Left ventricle myocardium inferior (tissue), 1 donor: ENCODE measurements around the gene CFAP74. TPM values are rescaled to one million over a fixed set of nuclear protein-coding genes. Genes with fewer than 3 reads are reported as not detected.
"Not testable (repeated sequence)": the region's sequence is repeated elsewhere in the genome, so short reads cannot be mapped to it uniquely, and the experiment has no call there.

Source experiments
- DNase-seq: peaks from one replicate; pipeline ENCODE4 v3.0.0-alpha.2; 2020
- H3K27ac ChIP-seq: fragments of 200-600 bp; replicated peaks from 2 replicates; pipeline ENCODE4 v1.8.0; 2021
- H3K27me3 ChIP-seq: fragments of 200-600 bp; 2 replicates; pipeline ENCODE4 v1.8.0; 2021; ENCODE audit warnings: low read depth
- H3K36me3 ChIP-seq: fragments of 200-600 bp; 2 replicates; pipeline ENCODE4 v1.8.0; 2021
- H3K4me1 ChIP-seq: fragments of 200-600 bp; 2 replicates; pipeline ENCODE4 v1.8.0; 2021
- H3K4me3 ChIP-seq: fragments of 200-600 bp; 2 replicates; pipeline ENCODE4 v1.8.0; 2021; ENCODE audit warnings: mild to moderate bottlenecking, moderate library complexity
- H3K9me3 ChIP-seq: fragments of 200-600 bp; replicated peaks from 2 replicates; pipeline ENCODE4 v1.8.0; 2021
- CTCF ChIP-seq: fragments of 200-600 bp; IDR thresholded peaks from 2 replicates; pipeline ENCODE4 v1.8.0; 2021; ENCODE audit warnings: antibody characterized with exemption, mild to moderate bottlenecking, borderline replicate concordance
- intact Hi-C: fragments of 100-400 bp; cut with micrococcal nuclease; formaldehyde crosslinking; loops from one replicate; pipeline ENCODE4 v1.11.0; 2022
- total RNA-seq: library from RNA; stranded (reverse); fragmentation: NEBNext Ultra II Directional; extraction: Animal tissue kit (Norgen Biotek cat#: 25700); gene quantifications from one replicate; pipeline ENCODE4 v1.2.1, GENCODE V29; 2021
- donor health status: DM: no; HTN: yes; CAD: no; lungs with severe emphysema.

The CFAP74 gene
- total RNA-seq, 1 donor from 2014 or later = not detected

DNA sequence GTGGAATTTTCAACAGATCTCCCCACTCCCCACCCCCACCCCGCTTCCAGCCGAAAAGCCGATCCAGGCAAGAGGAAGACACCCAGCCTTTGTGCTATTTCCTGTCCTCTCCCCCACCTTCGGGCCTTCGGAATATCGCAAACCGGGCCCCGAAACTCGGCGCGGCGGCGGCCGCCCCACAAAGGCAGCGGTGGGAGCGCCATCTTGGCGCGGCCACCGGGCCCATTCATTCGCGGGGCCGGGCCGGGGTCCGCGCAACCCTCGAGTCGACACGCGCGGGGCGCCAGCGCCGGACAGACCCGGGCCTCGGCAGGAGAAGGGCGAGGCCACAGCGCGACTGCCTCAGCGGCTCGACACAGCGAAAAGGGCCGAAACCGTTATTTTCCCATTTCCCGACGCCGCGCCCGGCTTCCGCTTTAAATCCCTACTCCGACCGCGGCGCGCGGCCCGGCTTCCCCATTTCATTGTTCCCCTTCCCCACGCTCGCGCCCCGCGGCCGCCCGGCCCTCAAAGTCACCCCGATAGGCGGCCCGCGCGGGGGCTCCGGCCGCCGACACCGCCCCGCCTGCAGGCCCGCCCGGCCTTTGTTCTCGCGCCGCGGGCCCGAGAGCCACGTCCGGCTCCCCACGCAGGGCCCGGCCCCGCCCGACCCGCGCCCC lies 113.6 kb downstream of the CFAP74 start:
- Histone ChIP-seq H3K9me3 (no peaks in the 10 kb centered on the region), H3K36me3 (no peaks in the 10 kb centered on the region), H3K4me3 (peak overlapping the region; percentile 96), H3K27me3 (no peaks in the 10 kb centered on the region), H3K4me1 (peaks cover 82% of the 10 kb centered on the region), H3K27ac (peak overlapping the region; percentile 97)
- TF ChIP-seq CTCF = no peak
- intact Hi-C loops = no loop called here
- peak; percentile 76 for DNase-seq

DNA sequence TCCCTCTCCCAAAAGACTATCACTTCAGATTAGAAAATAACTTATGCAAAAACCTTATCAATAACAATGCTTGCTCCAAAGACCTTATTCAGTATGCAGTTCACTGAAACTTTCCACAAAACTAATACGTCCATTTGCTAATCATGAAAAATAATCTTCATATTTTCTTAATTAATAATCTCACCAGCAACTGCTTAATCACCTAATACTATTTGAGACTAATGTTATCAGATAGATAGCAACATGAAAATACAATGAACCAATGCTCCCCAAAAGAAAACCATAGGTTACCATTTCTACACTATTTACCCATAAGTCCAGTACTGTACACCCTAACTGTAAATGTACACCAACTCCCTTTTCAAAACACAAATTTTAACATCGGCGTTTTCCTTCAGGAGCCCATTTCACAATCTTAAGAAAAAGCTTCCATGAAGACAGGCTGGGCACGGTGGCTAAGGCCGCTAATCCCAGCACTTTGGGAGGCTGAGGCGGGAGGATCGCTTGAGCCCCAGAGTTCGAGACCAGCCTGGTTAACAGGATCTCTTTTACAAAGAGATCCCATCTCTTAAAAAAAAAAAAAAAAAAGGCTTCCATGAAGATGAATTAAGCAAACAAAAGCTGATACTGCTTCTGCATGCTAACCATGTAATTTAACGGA lies 114.4 kb downstream of the CFAP74 start:
- Histone ChIP-seq H3K4me3 (peak overlapping the region; percentile 96), H3K4me1 (peaks cover 82% of the 10 kb centered on the region), H3K36me3 (no peaks in the 10 kb centered on the region), H3K9me3 (no peaks in the 10 kb centered on the region), H3K27ac (peak overlapping the region; percentile 97), H3K27me3 (no peaks in the 10 kb centered on the region)
- no peak for DNase-seq
- TF ChIP-seq CTCF = no peak
- intact Hi-C loops = no loop called here

GRCh38 chr1:1883890-1884289 lies 119.7 kb downstream of the CFAP74 start:
- Histone ChIP-seq H3K27ac (peak overlapping the region; percentile 28), H3K4me1 (peaks cover 97% of the 10 kb centered on the region)
- intact Hi-C loops, H3K36me3 ChIP-seq, DNase-seq, H3K4me3 ChIP-seq, H3K9me3 ChIP-seq, H3K27me3 ChIP-seq: not testable (repeated sequence)

GRCh38 chr1:1883092-1883873 lies 120.3 kb downstream of the CFAP74 start:
- H3K36me3 ChIP-seq = peaks cover 4% of the 10 kb centered on the region
- peaks cover 97% of the 10 kb centered on the region for H3K4me1 ChIP-seq
- peak overlapping the region; percentile 28 for H3K27ac ChIP-seq
- TF ChIP-seq CTCF = no peak
- intact Hi-C loops = no loop called here
- DNase-seq = no peak
- H3K4me3 ChIP-seq = no peak overlapping the region
- H3K9me3 ChIP-seq = no peaks in the 10 kb centered on the region
- no peaks in the 10 kb centered on the region for H3K27me3 ChIP-seq

GRCh38 chr1:1881727-1882126 lies 121.9 kb downstream of the CFAP74 start:
- H3K36me3 ChIP-seq = peaks cover 4% of the 10 kb centered on the region
- H3K27me3 ChIP-seq = no peaks in the 10 kb centered on the region
- H3K9me3 ChIP-seq = no peaks in the 10 kb centered on the region
- no peak overlapping the region for H3K4me3 ChIP-seq
- intact Hi-C loops = no loop called here
- peak overlapping the region; percentile 3 for H3K27ac ChIP-seq
- peaks cover 97% of the 10 kb centered on the region for H3K4me1 ChIP-seq
- no peak for TF ChIP-seq CTCF
- no peak for DNase-seq
